ENCODE results near the gene MCOLN2. TPM values are rescaled to one million over a fixed set of nuclear protein-coding genes. Genes with fewer than 3 reads are reported as not detected.

The MCOLN2 gene
- total RNA-seq, 1 donor from 2014 or later = 1.0 TPM

GRCh38 chr1:84959294-84959693 lies 37.6 kb downstream of the MCOLN2 start:
- Mint-ChIP-seq H3K27ac (ENCODE audit: unreplicated experiment) (no peak overlapping the region), H3K36me3 (ENCODE audit: low read depth) (no peaks in the 10 kb centered on the region), H3K4me1 (no peaks in the 10 kb centered on the region), H3K9me3 (no peaks in the 10 kb centered on the region), H3K27me3 (ENCODE audit: low read depth) (peaks cover 11% of the 10 kb centered on the region), H3K4me3 (no peak overlapping the region)
- no peak for DNase-seq (ENCODE audit: low read depth, low spot score)
- TF ChIP-seq, protein P1, sequence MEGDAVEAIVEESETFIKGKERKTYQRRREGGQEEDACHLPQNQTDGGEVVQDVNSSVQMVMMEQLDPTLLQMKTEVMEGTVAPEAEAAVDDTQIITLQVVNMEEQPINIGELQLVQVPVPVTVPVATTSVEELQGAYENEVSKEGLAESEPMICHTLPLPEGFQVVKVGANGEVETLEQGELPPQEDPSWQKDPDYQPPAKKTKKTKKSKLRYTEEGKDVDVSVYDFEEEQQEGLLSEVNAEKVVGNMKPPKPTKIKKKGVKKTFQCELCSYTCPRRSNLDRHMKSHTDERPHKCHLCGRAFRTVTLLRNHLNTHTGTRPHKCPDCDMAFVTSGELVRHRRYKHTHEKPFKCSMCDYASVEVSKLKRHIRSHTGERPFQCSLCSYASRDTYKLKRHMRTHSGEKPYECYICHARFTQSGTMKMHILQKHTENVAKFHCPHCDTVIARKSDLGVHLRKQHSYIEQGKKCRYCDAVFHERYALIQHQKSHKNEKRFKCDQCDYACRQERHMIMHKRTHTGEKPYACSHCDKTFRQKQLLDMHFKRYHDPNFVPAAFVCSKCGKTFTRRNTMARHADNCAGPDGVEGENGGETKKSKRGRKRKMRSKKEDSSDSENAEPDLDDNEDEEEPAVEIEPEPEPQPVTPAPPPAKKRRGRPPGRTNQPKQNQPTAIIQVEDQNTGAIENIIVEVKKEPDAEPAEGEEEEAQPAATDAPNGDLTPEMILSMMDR (conservative IDR thresholded peaks at IDR 0.05) = no peak

DNA sequence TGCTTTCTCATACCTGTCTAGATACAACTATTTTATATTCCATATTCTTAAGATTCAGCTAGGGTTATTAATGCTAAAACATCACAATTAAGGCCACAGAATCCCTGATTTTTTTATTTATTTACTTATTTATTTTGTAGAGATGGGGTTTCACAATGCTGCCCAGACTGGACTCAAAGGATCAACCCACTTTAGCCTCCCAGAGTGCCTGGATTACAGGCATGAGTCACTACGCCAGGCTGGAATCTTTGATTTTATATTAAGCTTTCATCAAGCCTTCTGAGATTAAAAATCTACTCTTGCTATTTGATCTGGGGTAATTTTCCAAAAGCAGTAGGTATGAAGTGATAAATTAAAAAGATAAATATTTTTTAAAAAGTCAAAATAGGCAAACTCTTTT lies 38.9 kb downstream of the MCOLN2 start:
- DNase-seq (ENCODE audit: low read depth, low spot score) = no peak
- Mint-ChIP-seq H3K9me3 (no peaks in the 10 kb centered on the region), H3K27ac (ENCODE audit: unreplicated experiment) (no peak overlapping the region), H3K4me3 (no peak overlapping the region), H3K4me1 (no peaks in the 10 kb centered on the region), H3K36me3 (ENCODE audit: low read depth) (no peaks in the 10 kb centered on the region), H3K27me3 (ENCODE audit: low read depth) (peaks cover 11% of the 10 kb centered on the region)
- TF ChIP-seq, protein P1 (conservative IDR thresholded peaks at IDR 0.05) = no peak

DNA sequence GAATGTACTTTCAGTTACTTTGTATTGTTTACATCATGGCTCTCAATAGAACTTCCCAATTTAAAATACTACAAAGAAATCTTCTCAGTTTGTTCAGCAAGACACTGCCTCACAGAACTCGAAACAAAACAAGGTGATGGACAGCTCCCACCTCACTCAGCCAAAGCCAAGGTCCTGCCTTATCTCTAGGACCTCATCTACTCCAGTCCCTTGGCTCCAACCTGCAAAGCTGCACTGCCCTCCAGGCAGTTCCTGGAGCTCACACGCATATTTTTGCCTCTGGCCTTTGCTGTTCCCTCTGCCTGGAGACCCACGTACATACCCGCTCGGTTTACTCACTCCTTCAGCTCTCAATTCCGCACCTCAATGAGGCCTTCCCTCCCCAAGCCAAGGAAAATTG lies 40.3 kb downstream of the MCOLN2 start:
- no peaks in the 10 kb centered on the region for H3K36me3 Mint-ChIP-seq (ENCODE audit: low read depth)
- no peaks in the 10 kb centered on the region for H3K9me3 Mint-ChIP-seq
- no peaks in the 10 kb centered on the region for H3K4me1 Mint-ChIP-seq
- H3K4me3 Mint-ChIP-seq = no peak overlapping the region
- H3K27me3 Mint-ChIP-seq (ENCODE audit: low read depth) = peaks cover 11% of the 10 kb centered on the region
- TF ChIP-seq, protein P1 (conservative IDR thresholded peaks at IDR 0.05) = no peak
- H3K27ac Mint-ChIP-seq (ENCODE audit: unreplicated experiment) = no peak overlapping the region
- no peak for DNase-seq (ENCODE audit: low read depth, low spot score)

GRCh38 chr1:84956097-84956496 lies 40.8 kb downstream of the MCOLN2 start:
- Mint-ChIP-seq H3K4me3 (no peak overlapping the region), H3K27me3 (ENCODE audit: low read depth) (peaks cover 11% of the 10 kb centered on the region), H3K4me1 (no peaks in the 10 kb centered on the region), H3K27ac (ENCODE audit: unreplicated experiment) (no peak overlapping the region), H3K36me3 (ENCODE audit: low read depth) (no peaks in the 10 kb centered on the region), H3K9me3 (no peaks in the 10 kb centered on the region)
- no peak for DNase-seq (ENCODE audit: low read depth, low spot score)
- TF ChIP-seq, protein P1 (conservative IDR thresholded peaks at IDR 0.05) = no peak

DNA sequence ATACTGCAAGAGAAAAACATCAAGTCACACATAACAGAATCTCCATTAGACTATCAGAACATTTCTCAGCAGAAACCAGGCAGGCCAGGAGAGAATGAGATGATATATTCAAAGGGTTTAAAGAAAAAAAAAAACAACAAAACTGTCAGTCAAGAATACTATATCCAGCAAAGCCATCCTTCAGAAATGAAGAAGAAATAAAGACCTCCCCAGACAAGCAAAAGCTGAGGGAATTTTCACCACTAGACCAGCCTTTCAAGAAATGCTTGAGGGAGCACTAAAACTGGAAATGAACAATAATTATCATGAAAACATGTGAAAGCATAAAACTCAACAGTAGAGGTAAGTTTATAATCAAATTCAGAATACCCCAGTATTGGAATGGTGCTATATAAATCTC lies 47.2 kb downstream of the MCOLN2 start:
- DNase-seq (ENCODE audit: low read depth, low spot score) = no peak
- H3K4me1 Mint-ChIP-seq = peaks cover 7% of the 10 kb centered on the region
- no peaks in the 10 kb centered on the region for H3K27me3 Mint-ChIP-seq (ENCODE audit: low read depth)
- no peaks in the 10 kb centered on the region for H3K36me3 Mint-ChIP-seq (ENCODE audit: low read depth)
- no peak overlapping the region for H3K4me3 Mint-ChIP-seq
- H3K9me3 Mint-ChIP-seq = peaks cover 3% of the 10 kb centered on the region
- TF ChIP-seq, protein P1 (conservative IDR thresholded peaks at IDR 0.05) = no peak
- H3K27ac Mint-ChIP-seq (ENCODE audit: unreplicated experiment) = no peak overlapping the region

All from neural crest cell (in vitro differentiated cells).